ENCODE measurements around the gene ETV3.

The ETV3 gene

GRCh38 chr1:157142765-157143423 is 4.7 kb upstream of the ETV3 start:
- CTCF ChIA-PET: interaction anchor here (1.4 kb wide), 1 partner anchor 12 kb away, joined by 4 read pairs; no protein-coding TSS in a partner anchor
- no peak for DNase-seq (ENCODE audit: low spot score)
- POLR2A ChIA-PET (ENCODE audit: low non-redundant PET): no interaction called here
- no peak overlapping the region for H3K27ac ChIP-seq
- no peak for TF ChIP-seq CTCF (conservative IDR thresholded peaks at IDR 0.05; ENCODE audit: low read depth)

- H3K27ac ChIP-seq: no peak overlapping the region
- TF ChIP-seq CTCF (conservative IDR thresholded peaks at IDR 0.05; ENCODE audit: low read depth): no peak
- POLR2A ChIA-PET (ENCODE audit: low non-redundant PET): no interaction called here
- no peak for DNase-seq (ENCODE audit: low spot score)
- CTCF ChIA-PET: interaction anchor here (1.4 kb wide), 1 partner anchor 12 kb away, joined by 4 read pairs; no protein-coding TSS in a partner anchor
Measured at GRCh38 chr1:157142201-157142600, 4.0 kb upstream of the ETV3 start.

- CTCF ChIA-PET: interaction anchor here (0.6 to 1.4 kb wide), 3 partner anchors 13 to 803 kb away, joined by 3 to 4 read pairs (median 4); no protein-coding TSS in a partner anchor
- TF ChIP-seq CTCF (conservative IDR thresholded peaks at IDR 0.05; ENCODE audit: low read depth): no peak
- H3K27ac ChIP-seq: no peak overlapping the region
- POLR2A ChIA-PET (ENCODE audit: low non-redundant PET): no interaction called here
- DNase-seq (ENCODE audit: low spot score): no peak
Measured at GRCh38 chr1:157141212-157141855, 3.1 kb upstream of the ETV3 start.

- no peak for DNase-seq (ENCODE audit: low spot score)
- CTCF ChIA-PET: interaction anchor here (0.7 kb wide), 2 partner anchors 16 to 199 kb away, joined by 3 to 4 read pairs; no protein-coding TSS in a partner anchor
- TF ChIP-seq CTCF (conservative IDR thresholded peaks at IDR 0.05; ENCODE audit: low read depth): no peak
- POLR2A ChIA-PET (ENCODE audit: low non-redundant PET): no interaction called here
- no peak overlapping the region for H3K27ac ChIP-seq
Measured at GRCh38 chr1:157140063-157140588, 1.9 kb upstream of the ETV3 start.

GRCh38 chr1:157139052-157139715 is 989 bp upstream of the ETV3 start:
- H3K27ac ChIP-seq: peak overlapping the region; percentile 89
- POLR2A ChIA-PET (ENCODE audit: low non-redundant PET): no interaction called here
- no peak for TF ChIP-seq CTCF (conservative IDR thresholded peaks at IDR 0.05; ENCODE audit: low read depth)
- CTCF ChIA-PET: interaction anchor here (1.3 to 5.3 kb wide), 2 partner anchors 17 to 982 kb away, joined by 3 to 27 read pairs; no protein-coding TSS in a partner anchor
- no peak for DNase-seq (ENCODE audit: low spot score)
